AG04449 (cell line): Measurements from ENCODE around the gene MFN2.
"Not testable (repeated sequence)": the region's sequence is repeated elsewhere in the genome, so short reads cannot be mapped to it uniquely, and the experiment has no call there.

Experiments used
- CTCF ChIA-PET: fragments of 350-600 bp; formaldehyde crosslinking; extraction: SDS; loops from one replicate; lab custom pipeline; 2021; ENCODE audit warnings: antibody characterized with exemption; lab: Yijun Ruan, JAX
- POLR2A ChIA-PET: fragments of 400-600, 350-600 bp; formaldehyde crosslinking; extraction: SDS; loops from one replicate; lab custom pipeline; 2020; ENCODE audit warnings: antibody characterized with exemption, inconsistent platforms; lab: Yijun Ruan, JAX
- DNase-seq: peaks from one replicate; pipeline ENCODE4 v3.0.0-alpha.2; 2010; ENCODE audit warnings: low read depth, low spot score
- H3K4me3 ChIP-seq: 2 replicates; pipeline ENCODE4 v1.5.1; 2011; ENCODE audit warnings: low read depth, mild to moderate bottlenecking, control low read depth, low read length
- CTCF ChIP-seq: IDR thresholded peaks from one replicate; pipeline ENCODE4 v1.5.1; 2011; ENCODE audit warnings: mild to moderate bottlenecking, moderate library complexity, low read length, control low read depth, inconsistent platforms; ENCODE audit not compliant: insufficient read depth; ENCODE audit errors: missing control alignments

MFN2 gene

GRCh38 chr1:11938722-11939526 lies 41.3 kb upstream of the MFN2 start:
- DNase-seq = no peak
- H3K4me3 ChIP-seq = peak overlapping the region; percentile 15
- CTCF ChIA-PET = interaction anchor here (1.1 kb wide), 1 partner anchor 11 kb away, joined by 3 read pairs; no protein-coding TSS in a partner anchor
- POLR2A ChIA-PET = interaction anchor here (0.6 to 2.5 kb wide), 6 partner anchors 20 to 100 kb away, joined by 3 to 13 read pairs (median 3); partner anchors contain the start of gene MFN2
- TF ChIP-seq CTCF = no peak

- POLR2A ChIA-PET = interaction anchor here (1.2 to 2.5 kb wide), 3 partner anchors 21 to 31 kb away, joined by 3 to 13 read pairs (median 5); no protein-coding TSS in a partner anchor
- CTCF ChIA-PET = interaction anchor here (1.1 kb wide), 1 partner anchor 10 kb away, joined by 3 read pairs; no protein-coding TSS in a partner anchor
- not testable (repeated sequence) for H3K4me3 ChIP-seq, DNase-seq
Observed at GRCh38 chr1:11939794-11940193, 40.5 kb upstream of the MFN2 start.

- ChIA-PET POLR2A (interaction anchor here (1.6 to 2.5 kb wide), 2 partner anchors 21 to 31 kb away, joined by 5 to 13 read pairs; no protein-coding TSS in a partner anchor), CTCF (interaction anchor here (1.1 kb wide), 1 partner anchor 10 kb away, joined by 3 read pairs; no protein-coding TSS in a partner anchor)
- H3K4me3 ChIP-seq = no peak overlapping the region
- DNase-seq = no peak
- TF ChIP-seq CTCF = no peak
Observed at GRCh38 chr1:11940260-11940921, 39.9 kb upstream of the MFN2 start.

- no peak for DNase-seq
- CTCF ChIA-PET = interaction anchor here (1.0 kb wide), 1 partner anchor 137 kb away, joined by 3 read pairs; no protein-coding TSS in a partner anchor
- H3K4me3 ChIP-seq = no peak overlapping the region
- TF ChIP-seq CTCF = no peak
- POLR2A ChIA-PET = no interaction called here
Observed at GRCh38 chr1:11942280-11942679, 38.0 kb upstream of the MFN2 start.

- ChIA-PET POLR2A (no interaction called here), CTCF (no interaction called here)
- DNase-seq = no peak
- TF ChIP-seq CTCF = no peak
- H3K4me3 ChIP-seq = no peak overlapping the region
Observed at GRCh38 chr1:11943619-11944018, 36.6 kb upstream of the MFN2 start.

- ChIA-PET POLR2A (interaction anchor here (0.6 to 1.7 kb wide), 2 partner anchors 36 to 123 kb away, joined by 3 to 5 read pairs; no protein-coding TSS in a partner anchor), CTCF (no interaction called here)
- no peak for DNase-seq
Observed at GRCh38 chr1:11944358-11944931, 35.8 kb upstream of the MFN2 start.

More at GRCh38 chr1:11944358-11944931, 35.8 kb upstream of the MFN2 start:
- no peak for TF ChIP-seq CTCF
- no peak overlapping the region for H3K4me3 ChIP-seq
